GM23248 (cell line): ENCODE measurements around the gene THSD7A. TPM values are rescaled to one million over a fixed set of nuclear protein-coding genes. Genes with fewer than 3 reads are reported as not detected.

Experiments
- DNase-seq: peaks from one replicate; pipeline ENCODE4 v3.0.0-alpha.2; 2015
- H2AFZ ChIP-seq: fragments of 200-600 bp; sonication (generic); 2 replicates; pipeline ENCODE4 v1.6.1; 2016; ENCODE audit warnings: antibody characterized with exemption
- H3F3A ChIP-seq: fragments of 200-600 bp; sonication (generic); 2 replicates; pipeline ENCODE4 v1.6.1; 2016; ENCODE audit warnings: mild to moderate bottlenecking, antibody characterized with exemption, mixed run types; ENCODE audit not compliant: insufficient read depth
- H3K27ac ChIP-seq: fragments of 200-600 bp; sonication (generic); 2 replicates; pipeline ENCODE4 v1.5.1; 2016; ENCODE audit warnings: mild to moderate bottlenecking
- H3K27me3 ChIP-seq: fragments of 200-600 bp; sonication (generic); replicated peaks from 2 replicates; pipeline ENCODE4 v1.6.1; 2016; ENCODE audit warnings: mild to moderate bottlenecking; ENCODE audit not compliant: insufficient read depth
- H3K36me3 ChIP-seq: fragments of 200-600 bp; sonication (generic); 2 replicates; pipeline ENCODE4 v1.6.1; 2016; ENCODE audit warnings: low read depth, mild to moderate bottlenecking
- H3K4me1 ChIP-seq: fragments of 200-600 bp; sonication (generic); 2 replicates; pipeline ENCODE4 v1.6.1; 2016; ENCODE audit warnings: mild to moderate bottlenecking; ENCODE audit not compliant: insufficient read depth
- H3K4me2 ChIP-seq: fragments of 200-600 bp; sonication (generic); one replicate; pipeline ENCODE4 v1.6.1; 2016; ENCODE audit warnings: mild to moderate bottlenecking; ENCODE audit not compliant: unreplicated experiment
- H3K4me3 ChIP-seq: fragments of 200-600 bp; sonication (generic); 2 replicates; pipeline ENCODE4 v1.5.1; 2016; ENCODE audit warnings: mild to moderate bottlenecking
- H3K79me2 ChIP-seq: fragments of 200-600 bp; sonication (generic); 2 replicates; pipeline ENCODE4 v1.6.1; 2016; ENCODE audit warnings: mild to moderate bottlenecking; ENCODE audit not compliant: insufficient read depth
- H3K9ac ChIP-seq: fragments of 200-600 bp; sonication (generic); 2 replicates; pipeline ENCODE4 v1.6.1; 2016; ENCODE audit warnings: mild to moderate bottlenecking
- H3K9me2 ChIP-seq: fragments of 200-600 bp; sonication (generic); 2 replicates; pipeline ENCODE4 v1.6.1; 2016; ENCODE audit warnings: mixed run types, mild to moderate bottlenecking, moderate library complexity; ENCODE audit not compliant: insufficient read depth
- H3K9me3 ChIP-seq: fragments of 200-600 bp; sonication (generic); one replicate; pipeline ENCODE4 v1.6.1; 2017; ENCODE audit warnings: low read depth
- H4K20me1 ChIP-seq: fragments of 200-600 bp; sonication (generic); 2 replicates; pipeline ENCODE4 v1.6.0; 2016; ENCODE audit not compliant: insufficient read depth
- EZH2 ChIP-seq: fragments of 200-600 bp; sonication (generic); IDR thresholded peaks from 2 replicates; pipeline ENCODE4 v1.6.1; 2018; ENCODE audit warnings: antibody characterized with exemption, mild to moderate bottlenecking; ENCODE audit not compliant: insufficient read depth, poor library complexity, severe bottlenecking
- EZH2phosphoT487 ChIP-seq: fragments of 200-600 bp; sonication (generic); IDR thresholded peaks from 2 replicates; pipeline ENCODE4 v1.6.1; 2018; ENCODE audit warnings: antibody characterized with exemption, moderate library complexity, mild to moderate bottlenecking, low read depth; ENCODE audit not compliant: insufficient read depth
- WGBS, 2 experiments: methylation state at CpG; one replicate each; pipeline ENCODE4 v1.1.6; 2015 to 2017; ENCODE audit warnings: low lambda C conversion rate in 2 of 2, low coverage in 1 of 2; ENCODE audit errors: missing lambda C conversion rate in 2 of 2; 5-methylcytosine and 5-hydroxymethylcytosine counted together
- in situ Hi-C: fragments of 300-500 bp; cut with MboI; formaldehyde crosslinking; loops from 2 replicates; pipeline ENCODE4 v1.15.0; 2020
- polyA plus RNA-seq: library from polyadenylated mRNA; unstranded; fragments of >200 nt; fragmentation: Nextera tagmentation; extraction: Ambion mirVana; gene quantifications from 2 replicates; pipeline ENCODE4 v1.2.1, GENCODE V29; 2016
- total RNA-seq: library from RNA; depleted of rRNA; stranded (reverse); fragments of >200 nt; shearing (Covaris generic); gene quantifications from 2 replicates; pipeline ENCODE4 v1.2.3, GENCODE V29; 2014

The THSD7A gene
- total and polyA plus RNA-seq, 2 experiments from 2014 or later, result not detected

GRCh38 chr7:11517853-11518252 is 314.1 kb downstream of the THSD7A start:
- in situ Hi-C loops, result no loop called here
- Histone ChIP-seq H3K4me1 (no peaks in the 10 kb centered on the region), H3K4me2 (no peak overlapping the region), H4K20me1 (no peaks in the 10 kb centered on the region), H3K79me2 (no peaks in the 10 kb centered on the region), H3F3A (no peaks in the 10 kb centered on the region), H3K27ac (no peak overlapping the region), H3K27me3 (no peaks in the 10 kb centered on the region), H3K9ac (no peak overlapping the region), H3K9me2 (no peaks in the 10 kb centered on the region), H3K36me3 (no peaks in the 10 kb centered on the region), H2AFZ (no peak overlapping the region), H3K9me3 (no peaks in the 10 kb centered on the region), H3K4me3 (no peak overlapping the region)
- DNase-seq, result no peak
- 33 to 53% methylated on average over 1 of the region's 1 CpG for WGBS, 2 experiments
- TF ChIP-seq EZH2phosphoT487, result no peak
- no peak for TF ChIP-seq EZH2

GRCh38 chr7:11516328-11516727 is 315.7 kb downstream of the THSD7A start:
- Histone ChIP-seq H3K4me3 (no peak overlapping the region), H3K36me3 (no peaks in the 10 kb centered on the region), H3K27ac (no peak overlapping the region), H3F3A (no peaks in the 10 kb centered on the region), H3K4me1 (no peaks in the 10 kb centered on the region), H3K4me2 (no peak overlapping the region), H3K27me3 (no peaks in the 10 kb centered on the region), H2AFZ (no peak overlapping the region), H3K9ac (no peak overlapping the region), H3K79me2 (no peaks in the 10 kb centered on the region), H4K20me1 (no peaks in the 10 kb centered on the region), H3K9me3 (no peaks in the 10 kb centered on the region), H3K9me2 (no peaks in the 10 kb centered on the region)
- in situ Hi-C loops, result no loop called here
- TF ChIP-seq EZH2phosphoT487, result no peak
- no peak for TF ChIP-seq EZH2
- WGBS, 2 experiments, result 76 to 77% methylated on average over 3 of the region's 3 CpGs
- no peak for DNase-seq

GRCh38 chr7:11513460-11513859 is 318.5 kb downstream of the THSD7A start:
- no peak overlapping the region for H2AFZ ChIP-seq
- H3K9me3 ChIP-seq, result no peaks in the 10 kb centered on the region
- H3K4me2 ChIP-seq, result no peak overlapping the region
- WGBS, 2 experiments, result 21 to 27% methylated on average over 1 of the region's 1 CpG
- no peak overlapping the region for H3K4me3 ChIP-seq
- H3K4me1 ChIP-seq, result no peaks in the 10 kb centered on the region
- no peak for DNase-seq
- no peaks in the 10 kb centered on the region for H3F3A ChIP-seq
- H3K9me2 ChIP-seq, result no peaks in the 10 kb centered on the region
- no peak overlapping the region for H3K9ac ChIP-seq
- H3K27ac ChIP-seq, result no peak overlapping the region
- no peaks in the 10 kb centered on the region for H3K27me3 ChIP-seq
- no peaks in the 10 kb centered on the region for H3K36me3 ChIP-seq
- H4K20me1 ChIP-seq, result no peaks in the 10 kb centered on the region
- TF ChIP-seq EZH2phosphoT487 (no peak), EZH2 (no peak)
- in situ Hi-C loops, result no loop called here
- no peaks in the 10 kb centered on the region for H3K79me2 ChIP-seq

- no peaks in the 10 kb centered on the region for H3K9me3 ChIP-seq
- TF ChIP-seq EZH2phosphoT487 (no peak), EZH2 (no peak)
- no peaks in the 10 kb centered on the region for H3K36me3 ChIP-seq
- H3K27me3 ChIP-seq, result no peaks in the 10 kb centered on the region
- no peak overlapping the region for H2AFZ ChIP-seq
- no peak overlapping the region for H3K27ac ChIP-seq
- H3K79me2 ChIP-seq, result no peaks in the 10 kb centered on the region
- H3K9ac ChIP-seq, result no peak overlapping the region
- no peaks in the 10 kb centered on the region for H3K4me1 ChIP-seq
- no peaks in the 10 kb centered on the region for H4K20me1 ChIP-seq
- DNase-seq, result no peak
- 67 to 90% methylated on average over 1 of the region's 1 CpG for WGBS, 2 experiments
- no peak overlapping the region for H3K4me2 ChIP-seq
- no peaks in the 10 kb centered on the region for H3F3A ChIP-seq
- in situ Hi-C loops, result no loop called here
- no peaks in the 10 kb centered on the region for H3K9me2 ChIP-seq
- H3K4me3 ChIP-seq, result no peak overlapping the region
Measured at GRCh38 chr7:11507929-11508328, 324.1 kb downstream of the THSD7A start.

- no peak for DNase-seq
- TF ChIP-seq EZH2 (no peak), EZH2phosphoT487 (no peak)
- Histone ChIP-seq H3K4me3 (no peak overlapping the region), H3K9ac (no peak overlapping the region), H3K79me2 (no peaks in the 10 kb centered on the region), H3F3A (no peaks in the 10 kb centered on the region), H3K9me2 (no peaks in the 10 kb centered on the region), H3K27me3 (no peaks in the 10 kb centered on the region), H3K4me2 (no peak overlapping the region), H2AFZ (no peak overlapping the region), H3K36me3 (no peaks in the 10 kb centered on the region), H3K4me1 (no peaks in the 10 kb centered on the region), H3K27ac (no peak overlapping the region), H3K9me3 (no peaks in the 10 kb centered on the region), H4K20me1 (no peaks in the 10 kb centered on the region)
- in situ Hi-C loops, result no loop called here
Measured at GRCh38 chr7:11506417-11506816, 325.6 kb downstream of the THSD7A start.
